Measurements from ENCODE around the gene ERLIN1.

ERLIN1 gene

GRCh38 chr10:100185364-100186252, at the start of gene ERLIN1:
ERLIN1 (minus strand) TSS chr10:100186029; CDS start chr10:100185626, 403 bp downstream.
- peak; percentile 92 to 97 for DNase-seq

- DNase-seq = no peak
Observed at GRCh38 chr10:100232101-100232500, 46.3 kb upstream of the ERLIN1 start.

GRCh38 chr10:100229819-100230422, 44.1 kb upstream of the ERLIN1 start:
- DNase-seq = no peak

- DNase-seq = no peak
Observed at GRCh38 chr10:100223879-100224278, 38.0 kb upstream of the ERLIN1 start.

GRCh38 chr10:100222529-100222928, 36.7 kb upstream of the ERLIN1 start:
- DNase-seq = no peak

GRCh38 chr10:100216006-100216405, 30.2 kb upstream of the ERLIN1 start:
- no peak for DNase-seq

- no peak for DNase-seq
Observed at GRCh38 chr10:100209303-100209702, 23.5 kb upstream of the ERLIN1 start.

GRCh38 chr10:100208276-100208675, 22.4 kb upstream of the ERLIN1 start:
- no peak for DNase-seq

- DNase-seq = no peak
Observed at GRCh38 chr10:100204370-100204769, 18.5 kb upstream of the ERLIN1 start.

- DNase-seq = no peak
Observed at GRCh38 chr10:100201549-100201948, 15.7 kb upstream of the ERLIN1 start.

- no peak for DNase-seq
Observed at GRCh38 chr10:100194711-100195110, 8.9 kb upstream of the ERLIN1 start.

GRCh38 chr10:100192350-100192749, 6.5 kb upstream of the ERLIN1 start:
- DNase-seq = no peak

GRCh38 chr10:100186253-100187212, 704 bp upstream of the ERLIN1 start:
- peak; percentile 10 to 13 for DNase-seq

GRCh38 chr10:100184840-100185239, 989 bp downstream of the ERLIN1 start:
- no peak for DNase-seq

GRCh38 chr10:100184426-100184825, 1.4 kb downstream of the ERLIN1 start:
- no peak for DNase-seq

- DNase-seq = no peak
Observed at GRCh38 chr10:100183481-100183880, 2.3 kb downstream of the ERLIN1 start.

GRCh38 chr10:100182908-100183307, 2.9 kb downstream of the ERLIN1 start:
- no peak for DNase-seq

GRCh38 chr10:100182281-100182680, 3.5 kb downstream of the ERLIN1 start:
- DNase-seq = no peak

GRCh38 chr10:100175875-100176274, 10.0 kb downstream of the ERLIN1 start:
- DNase-seq = no peak

- no peak for DNase-seq
Observed at GRCh38 chr10:100174699-100175677, 10.8 kb downstream of the ERLIN1 start.

GRCh38 chr10:100173035-100173434, 12.8 kb downstream of the ERLIN1 start:
- no peak for DNase-seq

- no peak for DNase-seq
Observed at GRCh38 chr10:100172349-100172748, 13.5 kb downstream of the ERLIN1 start.
